HG02981 (cell line): Measurements from ENCODE around the gene HLA-DQA2.
"Not testable (repeated sequence)": the region's sequence is repeated elsewhere in the genome, so short reads cannot be mapped to it uniquely, and the experiment has no call there.

Source experiments
- ATAC-seq: cut with Tn5 transposase; IDR thresholded peaks from one replicate; pipeline ENCODE4 v1.9.1; 2021; ENCODE audit warnings: mild to moderate bottlenecking, moderate library complexity; ENCODE audit not compliant: unreplicated experiment

Gene HLA-DQA2

DNA sequence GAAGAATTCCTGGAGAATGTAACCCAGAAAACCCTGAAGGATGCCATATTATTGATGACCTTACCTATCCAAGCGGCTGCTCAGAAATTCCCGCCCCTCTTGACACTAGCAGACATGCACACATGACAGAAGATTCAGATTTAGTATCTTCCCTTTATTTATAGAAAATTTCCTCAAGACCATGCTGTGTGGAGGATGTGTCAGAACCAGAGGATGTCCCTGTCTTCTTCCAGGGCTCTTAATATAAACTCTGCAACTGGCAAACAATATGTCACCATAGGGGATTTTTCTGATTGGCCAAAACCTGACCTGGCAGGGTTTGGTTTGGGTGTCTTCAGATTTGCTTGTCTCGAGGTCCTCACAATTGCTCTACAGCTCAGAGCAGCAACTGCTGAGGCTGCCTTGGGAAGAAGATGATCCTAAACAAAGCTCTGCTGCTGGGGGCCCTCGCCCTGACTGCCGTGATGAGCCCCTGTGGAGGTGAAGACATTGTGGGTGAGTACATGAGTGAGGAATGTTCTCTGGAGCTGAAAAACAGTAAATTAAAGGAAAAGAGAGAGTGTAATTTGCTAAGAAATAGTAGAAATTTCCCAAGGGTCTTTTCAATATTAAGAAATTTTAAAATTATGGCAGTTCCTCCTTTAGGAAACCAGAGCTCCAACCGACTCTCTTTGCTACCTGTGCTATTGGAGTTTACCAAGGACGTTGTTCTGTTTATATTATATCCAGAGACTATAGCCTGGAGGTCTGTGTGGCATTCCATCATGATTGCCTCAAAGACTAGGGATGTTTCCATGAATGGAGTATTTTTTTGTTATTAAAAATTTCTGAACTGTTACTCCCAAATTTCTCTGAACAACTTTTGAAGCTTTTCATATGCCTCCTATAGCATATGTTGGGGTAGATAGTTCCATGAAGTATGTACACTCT, at the start of gene HLA-DQA2:
Gene HLA-DQA2 (plus strand): TSS at position 361 of the 930 bp plus-strand sequence. CDS start 53 bp downstream, at position 414.
- no peak for ATAC-seq

DNA sequence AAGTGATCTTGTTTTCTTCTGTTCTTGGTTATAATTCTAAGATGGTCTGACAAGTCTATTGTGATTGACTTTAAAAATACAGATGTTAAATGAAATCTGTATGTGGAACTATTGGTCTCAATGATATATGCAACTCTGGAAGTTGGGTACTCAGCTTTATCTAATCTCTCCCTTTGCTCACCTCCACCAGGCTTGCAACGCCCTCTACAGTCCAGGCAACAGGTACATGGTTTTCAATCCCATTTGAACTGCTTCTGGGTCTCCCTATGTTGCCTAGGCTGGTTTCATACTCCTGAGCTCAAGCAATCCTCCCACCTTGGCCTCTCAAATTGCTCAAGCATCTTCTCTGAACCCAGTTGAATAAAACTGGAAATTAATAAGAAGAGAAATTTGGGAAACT, 49.2 kb upstream of the HLA-DQA2 start:
- ATAC-seq: no peak

DNA sequence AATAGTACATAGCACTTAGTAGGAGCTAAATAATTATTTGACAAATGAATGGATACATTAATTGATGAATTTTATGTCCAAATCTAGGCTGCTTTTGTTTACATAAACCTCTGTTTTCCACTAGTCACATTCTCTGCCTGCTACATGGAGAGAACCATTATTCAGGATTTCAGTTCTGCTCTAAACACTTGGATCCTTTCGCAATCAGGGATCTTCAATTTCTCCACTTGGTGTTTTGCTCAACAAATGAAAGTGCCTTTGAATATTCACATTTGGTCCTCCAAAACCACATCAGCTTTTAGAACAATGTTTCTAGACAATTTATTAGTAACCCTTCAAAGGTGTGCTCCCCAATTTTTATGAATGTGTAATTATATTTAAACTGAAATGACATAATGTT, 44.2 kb upstream of the HLA-DQA2 start:
- ATAC-seq: no peak

DNA sequence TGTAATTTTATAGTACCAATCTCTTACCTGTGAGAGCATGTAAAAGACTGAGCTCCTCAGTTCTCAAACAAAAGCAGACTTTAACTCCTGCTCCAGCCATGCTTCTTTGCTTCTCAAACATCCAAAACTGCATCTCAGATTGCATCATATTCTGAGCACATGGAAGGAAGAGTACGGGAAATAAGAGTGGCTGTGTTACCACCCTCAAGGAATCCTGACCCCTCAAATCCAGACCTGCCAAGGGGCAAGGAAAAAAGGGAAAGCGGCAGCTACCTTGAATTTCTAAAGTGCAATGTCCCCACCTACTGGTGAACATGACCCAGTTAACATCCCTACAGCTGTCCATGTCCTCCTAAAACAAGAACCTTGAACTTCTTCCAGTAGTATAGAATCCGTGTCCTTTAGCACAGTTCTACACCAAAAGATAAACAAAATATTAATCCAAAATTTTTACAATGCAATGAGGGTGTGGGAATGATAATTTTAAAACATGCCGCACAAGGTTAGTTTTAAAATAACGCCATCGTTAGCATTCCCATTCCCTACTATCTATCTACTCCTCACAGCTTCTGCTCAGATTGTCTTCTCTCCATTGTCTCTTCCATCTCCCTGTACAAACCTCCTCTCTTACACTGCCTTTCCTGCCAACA, 40.7 kb upstream of the HLA-DQA2 start:
- ATAC-seq: no peak

DNA sequence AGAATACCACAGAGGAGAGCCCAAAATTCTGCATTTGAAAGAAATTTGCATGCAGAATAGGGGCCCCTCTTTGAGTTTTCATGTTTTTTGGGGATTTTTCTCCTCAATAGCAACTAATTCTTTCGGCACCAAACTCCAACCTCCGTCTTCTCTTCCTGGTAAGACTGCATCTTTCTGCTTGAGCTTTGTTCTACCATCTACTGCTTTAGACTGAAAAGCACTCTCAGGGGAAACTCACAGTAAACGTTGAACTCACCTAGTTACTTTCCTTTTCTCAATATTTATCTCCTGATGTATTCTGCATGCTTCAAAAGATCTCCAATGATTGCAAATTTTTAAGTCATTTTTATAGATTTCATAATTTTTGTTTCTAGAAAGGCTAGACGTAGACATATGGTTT, 37.8 kb upstream of the HLA-DQA2 start:
- no peak for ATAC-seq

DNA sequence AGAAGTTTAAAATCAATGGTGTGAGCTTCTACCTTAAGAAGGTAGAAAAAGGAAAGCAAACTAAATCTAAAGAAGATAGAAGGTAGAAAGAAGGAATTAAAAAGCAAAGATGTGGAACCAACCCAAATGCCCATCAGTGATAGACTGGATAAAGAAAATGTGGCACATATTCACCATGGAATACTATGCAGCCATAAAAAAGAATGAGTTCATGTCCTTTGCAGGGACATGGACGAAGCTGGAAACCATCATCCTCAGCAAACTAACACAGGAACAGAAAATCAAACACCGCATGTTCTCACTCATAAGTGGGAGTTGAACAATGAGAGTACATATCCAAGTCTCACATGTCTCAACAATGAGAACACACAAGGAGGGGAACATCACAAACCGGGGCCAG, 36.0 kb upstream of the HLA-DQA2 start:
- ATAC-seq: not testable (repeated sequence)

DNA sequence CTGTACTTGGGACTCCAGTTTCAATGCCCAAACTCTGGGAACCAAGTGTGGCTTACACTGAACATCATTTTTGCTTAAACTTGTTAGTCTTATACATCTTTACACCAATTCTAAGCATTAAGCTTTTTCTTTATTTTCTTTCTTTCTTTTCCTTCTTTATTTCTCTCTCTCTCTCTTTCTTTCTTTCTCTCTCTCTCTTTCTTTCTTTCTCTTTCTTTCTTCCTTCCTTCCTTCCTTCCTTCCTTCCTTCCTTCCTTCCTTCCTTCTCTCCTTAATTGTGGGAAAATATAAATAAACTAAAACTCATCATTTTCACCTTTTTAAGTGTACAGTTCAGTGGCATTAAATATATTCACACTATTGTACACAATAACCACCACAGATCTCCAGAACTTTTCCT, 31.6 kb upstream of the HLA-DQA2 start:
- ATAC-seq: no peak

DNA sequence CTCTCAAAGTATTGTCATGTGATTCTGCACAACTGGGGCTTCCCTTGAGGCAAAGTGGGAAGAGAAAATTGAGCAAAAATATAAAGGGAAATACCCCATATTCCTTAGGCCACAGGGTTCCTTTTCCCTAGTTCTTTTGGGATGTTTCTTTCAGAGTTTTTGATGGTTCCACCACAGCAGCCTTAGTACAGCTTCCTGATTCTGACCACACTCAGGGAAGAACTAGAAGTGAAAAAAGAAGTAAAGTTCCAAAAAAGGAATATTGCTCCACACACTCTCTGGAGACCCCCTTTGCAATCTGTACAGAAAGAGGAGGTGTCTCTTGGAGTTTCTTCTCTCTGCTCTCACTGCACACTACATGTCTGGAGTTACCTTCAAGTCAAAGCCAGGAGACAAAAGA, 27.9 kb upstream of the HLA-DQA2 start:
- ATAC-seq: no peak

DNA sequence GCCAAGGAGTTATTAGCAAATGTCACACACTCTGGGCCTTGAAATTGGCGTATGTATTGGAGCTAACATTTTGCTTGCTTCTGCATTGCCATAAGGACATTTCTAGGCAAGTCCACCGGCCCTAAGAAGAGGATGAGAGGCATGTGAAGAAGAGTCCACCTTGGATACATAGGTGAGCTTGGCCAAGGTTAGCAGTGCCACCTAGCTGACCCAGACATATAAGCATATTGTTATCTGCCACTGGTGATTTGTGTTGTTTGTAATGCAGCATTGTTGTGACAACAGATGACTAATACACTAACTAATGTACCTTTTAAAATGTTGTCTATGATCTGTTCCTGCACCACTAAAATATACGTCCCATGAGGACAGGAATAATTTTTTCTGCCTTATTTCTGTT, 24.8 kb upstream of the HLA-DQA2 start:
- no peak for ATAC-seq

DNA sequence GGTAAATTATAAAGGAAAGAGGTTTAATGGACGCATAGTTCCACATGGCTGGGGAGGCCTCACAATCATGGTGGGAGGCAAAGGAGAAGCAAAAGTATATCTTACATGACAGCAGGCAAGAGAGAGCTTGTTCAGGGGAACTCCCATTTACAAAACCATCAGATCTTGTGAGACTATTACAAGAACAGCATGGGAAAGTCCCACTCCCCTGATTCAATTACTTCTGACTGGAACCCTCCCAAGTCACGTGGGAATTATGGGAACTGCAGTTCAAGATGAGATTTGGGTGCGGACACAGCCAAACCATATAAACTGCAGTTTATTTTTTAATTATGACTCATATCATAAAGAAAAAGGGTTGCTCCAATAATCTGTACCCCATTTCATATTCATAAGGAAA, 22.3 kb upstream of the HLA-DQA2 start:
- no peak for ATAC-seq

DNA sequence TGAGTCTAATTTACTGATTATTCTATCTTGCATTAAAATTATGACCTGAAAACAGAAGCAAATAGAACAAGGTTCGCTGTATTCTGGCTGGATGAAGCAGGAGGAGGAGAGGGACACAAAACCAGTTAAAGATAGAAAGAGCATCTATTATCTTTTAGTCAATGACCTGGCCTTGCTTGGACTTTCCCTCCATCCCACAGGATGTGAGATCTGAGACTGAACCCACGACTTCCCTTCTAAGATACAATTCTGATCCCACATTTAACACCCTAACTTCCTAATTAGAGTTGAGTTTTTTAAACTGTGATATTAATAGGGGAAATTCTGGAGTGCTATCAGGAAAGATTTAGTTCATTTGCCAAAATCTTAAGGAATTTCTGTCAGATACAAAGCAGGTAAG, 3.1 kb upstream of the HLA-DQA2 start:
- ATAC-seq: no peak

DNA sequence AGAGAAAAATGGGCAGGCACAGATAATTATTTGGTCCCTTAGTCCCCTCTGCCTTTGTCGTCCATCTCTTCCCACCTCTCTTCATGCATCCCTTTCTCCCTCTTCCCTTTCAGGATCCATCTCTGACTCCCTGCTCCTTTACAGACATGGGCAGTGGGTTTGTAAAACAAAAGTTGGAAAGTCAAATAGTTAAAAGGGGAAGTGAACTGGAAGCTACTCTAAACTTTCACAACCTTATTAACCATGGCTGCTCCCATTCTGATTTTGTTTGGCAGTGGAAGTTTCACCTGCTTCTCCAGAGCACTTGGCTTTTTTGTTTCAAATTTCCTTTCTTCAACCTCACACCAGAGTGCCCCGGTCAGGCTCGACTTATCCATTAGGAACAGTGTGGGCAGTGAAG, 1.2 kb downstream of the HLA-DQA2 start:
- no peak for ATAC-seq

DNA sequence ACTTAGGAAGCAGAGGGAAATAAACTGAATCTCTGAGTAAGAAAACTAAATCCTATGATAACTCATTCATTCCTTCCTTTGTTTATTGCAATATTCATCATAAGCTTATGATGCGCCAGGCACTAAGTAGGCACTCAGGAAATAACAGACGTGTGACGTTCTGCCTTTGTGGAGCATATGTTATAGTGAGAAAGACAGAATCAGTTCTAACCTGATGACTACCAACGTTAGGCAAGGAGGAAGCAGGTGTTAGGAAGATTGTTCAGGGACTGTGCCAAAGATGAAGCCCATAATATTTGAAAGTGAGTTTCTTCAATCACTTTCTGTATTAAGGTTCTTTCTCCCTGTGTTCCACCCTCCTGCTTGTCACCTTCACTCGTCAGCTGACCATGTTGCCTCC, 3.6 kb downstream of the HLA-DQA2 start:
- no peak for ATAC-seq

DNA sequence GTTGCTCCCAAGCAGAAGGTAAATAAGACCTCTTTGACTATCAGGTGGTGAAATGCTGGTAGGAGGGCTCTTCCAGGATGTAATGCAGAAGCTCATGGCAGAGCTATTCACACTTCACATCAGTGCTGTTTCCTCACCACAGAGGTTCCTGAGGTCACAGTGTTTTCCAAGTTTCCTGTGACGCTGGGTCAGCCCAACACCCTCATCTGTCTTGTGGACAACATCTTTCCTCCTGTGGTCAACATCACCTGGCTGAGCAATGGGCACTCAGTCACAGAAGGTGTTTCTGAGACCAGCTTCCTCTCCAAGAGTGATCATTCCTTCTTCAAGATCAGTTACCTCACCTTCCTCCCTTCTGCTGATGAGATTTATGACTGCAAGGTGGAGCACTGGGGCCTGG, 4.5 kb downstream of the HLA-DQA2 start:
- not testable (repeated sequence) for ATAC-seq

DNA sequence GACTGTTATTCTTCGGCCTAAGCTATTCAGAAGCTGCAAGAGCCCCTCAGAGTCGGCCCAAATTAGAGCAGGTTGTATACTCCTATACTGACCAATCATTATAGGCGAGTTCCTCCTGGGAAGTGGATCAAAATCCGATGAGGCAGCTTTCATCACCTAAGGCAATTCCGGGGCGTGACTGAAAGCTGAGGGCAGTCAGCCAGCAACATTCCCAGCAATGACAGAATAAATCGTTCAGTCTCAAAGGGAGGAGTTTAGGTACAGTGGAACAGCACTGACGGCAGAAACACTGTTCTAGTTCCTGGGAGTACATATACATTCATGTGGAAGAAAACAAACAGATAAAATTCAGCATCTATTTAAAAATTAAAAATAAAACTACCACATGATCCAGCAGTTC, 11.4 kb downstream of the HLA-DQA2 start:
- no peak for ATAC-seq

DNA sequence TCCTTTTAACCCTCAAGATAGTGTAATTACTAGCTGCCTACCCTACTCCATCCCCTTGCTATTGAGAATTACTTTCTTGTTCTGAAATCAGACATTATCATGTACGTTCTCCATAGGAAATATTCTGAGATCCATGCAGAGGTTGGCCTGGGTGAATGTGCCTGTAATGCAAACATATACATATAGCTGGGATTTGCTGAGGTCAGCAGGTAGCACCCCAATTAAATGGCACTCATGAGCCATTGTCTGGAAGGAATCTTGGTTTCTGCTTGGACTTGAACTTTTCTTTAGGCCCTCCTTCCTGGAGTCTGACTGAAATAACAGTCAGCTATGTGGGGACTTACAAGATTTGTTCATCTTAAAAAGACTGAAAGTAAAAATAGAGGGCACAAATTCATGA, 18.5 kb downstream of the HLA-DQA2 start:
- no peak for ATAC-seq

DNA sequence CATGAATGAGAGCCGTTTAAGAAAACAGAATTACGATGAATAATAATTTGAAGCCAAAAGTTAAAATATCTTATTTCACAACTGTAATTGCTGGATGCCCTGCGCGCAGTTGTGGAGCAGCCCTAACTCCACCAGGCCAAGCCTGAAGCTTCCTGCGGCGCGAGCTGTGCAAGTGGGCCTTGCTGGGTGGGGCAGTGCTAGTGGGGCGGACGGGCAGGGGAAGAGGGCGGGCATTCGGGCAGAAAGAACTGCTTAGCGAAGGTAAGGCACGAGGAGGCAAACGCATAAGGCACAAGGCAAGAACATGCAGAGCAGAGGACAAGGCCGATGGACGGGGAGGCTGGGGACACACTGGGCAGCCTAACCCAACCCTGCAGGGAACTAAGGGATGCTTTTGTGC, 19.9 kb downstream of the HLA-DQA2 start:
- no peak for ATAC-seq

DNA sequence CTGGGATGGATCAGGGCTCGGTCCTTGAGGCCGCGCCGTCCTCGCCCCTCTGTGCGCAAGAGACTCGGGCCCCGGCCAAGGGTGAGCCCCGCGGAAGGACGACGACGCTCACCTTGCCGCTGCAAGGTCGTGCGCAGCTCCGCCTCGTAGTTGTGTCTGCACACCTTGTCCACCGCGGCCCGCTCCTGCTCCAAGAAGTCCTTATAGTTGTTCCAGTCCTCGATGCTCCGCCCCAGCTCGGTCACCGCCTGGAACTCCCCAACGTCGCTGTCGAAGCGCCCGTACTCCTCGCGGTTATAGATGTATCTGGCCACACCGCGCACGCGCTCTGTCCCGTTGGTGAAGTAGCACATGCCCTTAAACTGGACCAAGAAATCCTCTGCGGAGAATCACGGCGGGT, 20.4 kb downstream of the HLA-DQA2 start:
- no peak for ATAC-seq

DNA sequence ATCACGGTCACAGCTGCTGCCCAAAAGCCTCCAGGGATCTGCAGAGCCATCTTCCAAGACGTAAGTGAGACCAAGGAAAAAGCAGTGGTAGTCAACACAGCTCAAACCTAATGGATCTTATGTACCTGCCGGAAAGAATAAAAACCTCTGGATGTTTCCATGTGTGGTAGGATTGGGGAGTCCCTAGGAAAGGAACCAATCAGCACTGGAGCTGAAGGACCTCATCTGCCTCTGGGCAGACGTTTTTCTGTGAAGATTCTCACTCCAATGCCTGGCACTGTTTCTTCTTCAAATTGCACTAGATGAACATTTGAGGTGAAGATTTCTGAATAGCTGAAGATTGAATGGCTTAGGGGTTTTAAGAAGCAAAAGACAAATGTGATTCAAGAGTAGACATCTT, 22.2 kb downstream of the HLA-DQA2 start, which contains the start of gene HLA-DQB2:
Gene HLA-DQB2 (minus strand): TSS at position 112 of the 400 bp plus-strand sequence. CDS start 62 bp downstream, at position 50.
- ATAC-seq: no peak

DNA sequence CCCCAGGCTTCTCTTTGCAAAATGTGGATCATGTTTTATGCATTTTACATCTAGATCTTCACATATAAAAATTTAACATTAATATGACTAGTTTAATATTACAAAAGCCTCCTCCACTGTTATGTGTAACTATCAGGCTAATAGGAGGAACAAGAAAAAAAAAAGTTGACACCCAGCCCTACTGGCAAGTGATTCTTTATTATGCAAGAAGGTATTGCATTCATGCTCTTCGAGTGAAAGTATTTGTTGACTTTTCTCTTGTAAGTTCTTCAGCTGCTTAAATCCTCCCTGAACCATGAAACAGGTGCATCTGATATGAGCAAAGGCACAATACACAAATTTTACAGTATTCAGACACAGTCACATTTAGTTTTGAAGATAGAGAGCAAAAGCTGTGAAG, 22.9 kb downstream of the HLA-DQA2 start:
- ATAC-seq: no peak

DNA sequence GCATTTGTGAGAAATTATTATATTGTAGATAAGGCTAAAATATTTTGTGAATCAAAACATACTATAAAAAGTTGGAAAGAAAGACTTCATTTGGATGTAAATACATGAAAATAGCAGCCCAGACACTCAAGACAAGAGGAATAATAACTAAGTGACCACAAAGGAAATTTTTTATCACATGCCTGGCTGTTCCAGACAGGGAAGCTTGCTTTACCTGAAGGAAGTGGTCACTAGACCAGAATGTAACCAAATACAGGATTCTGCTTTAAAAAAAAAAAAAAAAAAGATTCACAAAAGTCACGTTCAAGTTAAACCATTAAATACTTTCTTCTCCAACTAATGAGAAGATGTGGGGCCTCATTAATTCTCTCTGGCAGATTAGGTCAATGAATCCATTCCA, 31.5 kb downstream of the HLA-DQA2 start:
- no peak for ATAC-seq

DNA sequence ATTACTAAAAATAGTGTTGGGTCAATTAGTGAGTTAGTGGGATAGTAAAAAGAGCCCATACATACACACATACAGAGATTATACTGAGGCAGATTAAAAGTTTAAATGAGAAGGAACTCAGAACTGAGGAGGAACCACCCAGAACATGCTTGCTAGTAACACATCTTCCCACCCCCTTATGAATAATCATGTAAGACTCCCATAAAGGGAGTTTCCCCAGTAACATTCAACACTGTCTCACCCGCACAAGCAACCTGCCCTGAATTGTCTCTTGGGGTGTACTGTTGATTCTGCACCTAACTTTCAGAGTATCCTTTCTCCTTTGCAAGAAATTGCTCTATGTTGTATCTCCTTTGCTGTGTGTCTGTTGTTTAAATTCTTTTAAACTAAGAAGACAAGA, 33.2 kb downstream of the HLA-DQA2 start:
- no peak for ATAC-seq
